ENCODE results near the gene NOX4. TPM values are rescaled to one million over a fixed set of nuclear protein-coding genes. Genes with fewer than 3 reads are reported as not detected.

NOX4 gene
- not detected for total RNA-seq

DNA sequence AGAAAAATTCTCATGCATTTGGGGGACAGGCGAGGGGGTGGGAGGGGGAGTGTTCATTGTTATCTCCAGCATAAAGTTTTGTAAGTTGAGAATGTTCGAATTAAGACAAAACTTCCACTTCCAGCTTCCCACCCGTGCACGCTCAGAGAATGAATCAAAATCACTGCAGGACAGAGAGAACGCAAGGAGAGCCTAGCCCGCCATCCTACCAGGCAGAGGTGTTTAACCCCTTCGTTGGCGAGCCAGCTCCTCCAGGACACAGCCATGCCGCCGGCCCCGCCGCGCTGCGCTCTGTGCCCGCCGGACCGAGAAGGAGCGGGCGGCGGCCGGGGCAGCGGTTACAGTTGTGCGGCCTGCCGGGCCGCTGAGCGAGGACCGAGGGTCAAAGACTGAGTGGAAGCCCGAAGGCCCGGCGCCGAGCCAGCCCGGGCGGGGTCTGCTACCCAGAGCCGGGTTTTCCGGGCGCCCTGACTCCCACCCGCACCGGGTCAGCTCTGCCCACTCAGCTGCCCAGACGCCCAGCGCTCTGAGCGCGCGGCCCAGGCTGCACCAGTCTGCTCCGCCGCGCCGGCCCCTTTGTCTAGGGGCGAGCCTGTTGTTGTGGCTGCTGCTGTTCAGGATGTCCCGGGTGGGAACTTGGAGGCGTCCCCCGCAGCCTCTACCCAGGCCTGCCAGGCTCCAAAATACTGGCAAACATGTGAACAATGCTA is at the start of gene NOX4:
Gene NOX4 (minus strand): TSS at position 395 of the 710 bp plus-strand sequence. CDS start 129 bp downstream, at position 266.
- DNase-seq = no peak
- H3K27me3 Mint-ChIP-seq = peaks cover 14% of the 10 kb centered on the region
- intact Hi-C loops (cut with micrococcal nuclease) = no loop called here
- H3K36me3 Mint-ChIP-seq = no peaks in the 10 kb centered on the region
- H3K9me3 Mint-ChIP-seq = no peaks in the 10 kb centered on the region
- H3K27ac Mint-ChIP-seq = no peak within 1 kb of the TSS
- POLR2A ChIA-PET = no interaction called here
- no peak within 1 kb of the TSS for H3K4me3 Mint-ChIP-seq
- CTCF ChIA-PET = no interaction called here
- no peaks in the 10 kb centered on the region for H3K4me1 Mint-ChIP-seq (ENCODE audit: low read depth)

- no peak for DNase-seq
- peaks cover 5% of the 10 kb centered on the region for H3K9me3 Mint-ChIP-seq
- intact Hi-C loops (cut with micrococcal nuclease) = no loop called here
Observed at GRCh38 chr11:89540826-89541225, 49.7 kb upstream of the NOX4 start.

DNA sequence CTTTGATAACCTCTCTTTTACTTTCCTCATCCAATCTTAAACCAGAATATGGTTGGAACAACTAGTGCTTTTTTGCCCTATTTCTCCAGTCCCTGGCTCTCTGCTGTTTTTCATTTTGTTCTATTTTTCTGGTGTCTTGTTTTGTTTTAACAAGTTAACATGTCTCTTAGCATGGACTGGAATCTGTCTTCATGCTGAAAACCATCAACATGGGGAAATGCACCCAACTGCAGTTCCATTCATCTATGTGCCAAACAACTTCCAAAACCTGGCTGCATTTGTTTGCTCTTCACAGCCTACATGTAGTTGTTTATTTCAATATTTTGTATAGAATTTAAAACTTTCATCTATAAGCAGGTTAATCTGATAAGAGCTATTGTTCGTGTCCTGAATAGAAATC is 46.8 kb upstream of the NOX4 start:
- POLR2A ChIA-PET = no interaction called here
- CTCF ChIA-PET = no interaction called here
- Mint-ChIP-seq H3K27me3 (no peaks in the 10 kb centered on the region), H3K27ac (no peak overlapping the region), H3K9me3 (peaks cover 7% of the 10 kb centered on the region), H3K4me1 (ENCODE audit: low read depth) (no peaks in the 10 kb centered on the region), H3K4me3 (no peak overlapping the region), H3K36me3 (no peaks in the 10 kb centered on the region)
- DNase-seq = no peak
- intact Hi-C loops (cut with micrococcal nuclease) = no loop called here

More at GRCh38 chr11:89540826-89541225, 49.7 kb upstream of the NOX4 start:
- Mint-ChIP-seq H3K27me3 (no peaks in the 10 kb centered on the region), H3K36me3 (no peaks in the 10 kb centered on the region), H3K4me1 (ENCODE audit: low read depth) (no peaks in the 10 kb centered on the region), H3K4me3 (no peak overlapping the region), H3K27ac (no peak overlapping the region)
- CTCF ChIA-PET = no interaction called here
- POLR2A ChIA-PET = no interaction called here

GRCh38 chr11:89536926-89537325 is 45.8 kb upstream of the NOX4 start:
- CTCF ChIA-PET = no interaction called here
- H3K9me3 Mint-ChIP-seq = peaks cover 7% of the 10 kb centered on the region

GRCh38 chr11:89535221-89535620 is 44.0 kb upstream of the NOX4 start:
- CTCF ChIA-PET = no interaction called here
- no peaks in the 10 kb centered on the region for H3K36me3 Mint-ChIP-seq
- POLR2A ChIA-PET = no interaction called here
- intact Hi-C loops (cut with micrococcal nuclease) = no loop called here
- H3K9me3 Mint-ChIP-seq = peaks cover 7% of the 10 kb centered on the region
- no peaks in the 10 kb centered on the region for H3K27me3 Mint-ChIP-seq
- no peak overlapping the region for H3K27ac Mint-ChIP-seq
- no peaks in the 10 kb centered on the region for H3K4me1 Mint-ChIP-seq (ENCODE audit: low read depth)
- no peak overlapping the region for H3K4me3 Mint-ChIP-seq
- no peak for DNase-seq

More at GRCh38 chr11:89536926-89537325, 45.8 kb upstream of the NOX4 start:
- H3K4me1 Mint-ChIP-seq (ENCODE audit: low read depth) = no peaks in the 10 kb centered on the region
- no peak overlapping the region for H3K4me3 Mint-ChIP-seq
- intact Hi-C loops (cut with micrococcal nuclease) = no loop called here
- H3K36me3 Mint-ChIP-seq = no peaks in the 10 kb centered on the region
- H3K27ac Mint-ChIP-seq = no peak overlapping the region
- no peaks in the 10 kb centered on the region for H3K27me3 Mint-ChIP-seq
- DNase-seq = no peak
- POLR2A ChIA-PET = no interaction called here

- Mint-ChIP-seq H3K27ac (no peak overlapping the region), H3K36me3 (no peaks in the 10 kb centered on the region), H3K9me3 (peaks cover 2% of the 10 kb centered on the region), H3K4me3 (no peak overlapping the region), H3K4me1 (ENCODE audit: low read depth) (no peaks in the 10 kb centered on the region), H3K27me3 (no peaks in the 10 kb centered on the region)
- POLR2A ChIA-PET = no interaction called here
- DNase-seq = no peak
- CTCF ChIA-PET = no interaction called here
- intact Hi-C loops (cut with micrococcal nuclease) = no loop called here
Observed at GRCh38 chr11:89529626-89530380, 38.6 kb upstream of the NOX4 start.

DNA sequence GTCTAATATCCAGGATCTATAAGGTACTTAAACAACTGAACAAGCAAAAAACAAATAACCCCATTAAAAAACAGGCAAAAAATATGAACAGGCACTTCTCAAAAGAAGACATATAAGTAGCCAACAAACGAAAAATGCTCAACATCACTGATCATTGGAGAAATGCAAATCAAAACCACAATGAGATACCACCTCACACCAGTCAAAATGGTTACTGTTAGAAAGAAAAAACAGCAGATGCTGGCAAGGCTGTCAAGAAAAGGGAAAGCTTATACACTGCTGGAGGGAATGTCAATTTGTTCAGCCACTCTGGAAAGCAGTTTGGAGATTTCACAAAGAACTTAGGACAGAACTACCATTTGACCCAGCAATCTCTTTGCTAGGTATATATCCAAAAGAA is 30.6 kb upstream of the NOX4 start:
- Mint-ChIP-seq H3K4me3 (no peak overlapping the region), H3K27me3 (no peaks in the 10 kb centered on the region), H3K9me3 (no peaks in the 10 kb centered on the region), H3K27ac (no peak overlapping the region), H3K4me1 (ENCODE audit: low read depth) (no peaks in the 10 kb centered on the region), H3K36me3 (no peaks in the 10 kb centered on the region)
- intact Hi-C loops (cut with micrococcal nuclease) = no loop called here
- no peak for DNase-seq
- POLR2A ChIA-PET = no interaction called here
- CTCF ChIA-PET = no interaction called here

DNA sequence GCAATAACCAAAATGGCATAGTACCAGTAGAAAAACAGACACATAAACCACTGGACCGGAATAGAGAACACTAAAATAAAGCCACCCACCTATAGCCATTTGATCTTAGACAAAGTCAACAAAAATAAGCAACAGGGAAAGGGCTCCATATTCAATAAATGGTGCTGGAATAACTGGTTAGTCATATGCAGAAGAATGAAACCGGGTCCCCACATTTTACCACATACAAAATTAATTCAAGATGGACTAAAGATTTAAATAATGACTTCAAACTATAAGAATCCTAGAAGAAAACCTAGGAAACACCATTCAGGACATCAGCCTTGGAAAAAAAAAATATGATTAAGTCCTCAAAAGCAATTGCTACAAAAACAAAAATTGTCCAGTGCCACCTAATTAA is 30.1 kb upstream of the NOX4 start:
- intact Hi-C loops (cut with micrococcal nuclease) = no loop called here
- Mint-ChIP-seq H3K27me3 (no peaks in the 10 kb centered on the region), H3K4me3 (no peak overlapping the region), H3K4me1 (ENCODE audit: low read depth) (no peaks in the 10 kb centered on the region), H3K36me3 (no peaks in the 10 kb centered on the region), H3K27ac (no peak overlapping the region), H3K9me3 (no peaks in the 10 kb centered on the region)
- DNase-seq = no peak
- CTCF ChIA-PET = no interaction called here
- POLR2A ChIA-PET = no interaction called here

GRCh38 chr11:89516496-89516895 is 25.3 kb upstream of the NOX4 start:
- no peak overlapping the region for H3K27ac Mint-ChIP-seq
- peaks cover 10% of the 10 kb centered on the region for H3K9me3 Mint-ChIP-seq
- H3K27me3 Mint-ChIP-seq = no peaks in the 10 kb centered on the region
- no peaks in the 10 kb centered on the region for H3K36me3 Mint-ChIP-seq
- no peak overlapping the region for H3K4me3 Mint-ChIP-seq
- ChIA-PET POLR2A (no interaction called here), CTCF (no interaction called here)
- intact Hi-C loops (cut with micrococcal nuclease) = no loop called here
- no peak for DNase-seq
- no peaks in the 10 kb centered on the region for H3K4me1 Mint-ChIP-seq (ENCODE audit: low read depth)

GRCh38 chr11:89508544-89508943 is 17.4 kb upstream of the NOX4 start:
- no peak for DNase-seq
- Mint-ChIP-seq H3K27me3 (no peaks in the 10 kb centered on the region), H3K9me3 (peaks cover 6% of the 10 kb centered on the region), H3K27ac (no peak overlapping the region), H3K36me3 (no peaks in the 10 kb centered on the region), H3K4me3 (no peak overlapping the region), H3K4me1 (ENCODE audit: low read depth) (no peaks in the 10 kb centered on the region)
- CTCF ChIA-PET = no interaction called here
- intact Hi-C loops (cut with micrococcal nuclease) = no loop called here
- POLR2A ChIA-PET = no interaction called here

DNA sequence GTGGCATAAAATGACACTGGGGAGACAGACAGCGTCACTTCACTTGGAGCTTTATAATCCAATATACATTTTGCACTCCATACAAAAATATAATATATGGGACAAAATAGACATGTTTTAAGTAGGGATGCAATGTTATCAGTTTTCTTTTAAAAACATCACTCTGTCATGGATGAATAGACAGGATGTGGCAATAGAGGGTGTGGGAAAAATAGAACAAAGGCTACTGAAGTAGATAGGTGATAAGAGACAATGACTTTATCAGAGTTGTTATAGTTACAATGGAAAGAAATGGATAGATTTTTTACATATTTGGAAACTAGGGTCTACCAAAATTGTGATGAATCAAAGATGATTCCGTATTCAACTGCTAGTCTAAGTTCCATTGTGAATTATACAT is 13.1 kb upstream of the NOX4 start:
- Mint-ChIP-seq H3K36me3 (no peaks in the 10 kb centered on the region), H3K27me3 (no peaks in the 10 kb centered on the region), H3K4me3 (no peak overlapping the region), H3K27ac (no peak overlapping the region), H3K4me1 (ENCODE audit: low read depth) (no peaks in the 10 kb centered on the region), H3K9me3 (peaks cover 4% of the 10 kb centered on the region)
- ChIA-PET POLR2A (no interaction called here), CTCF (no interaction called here)
- intact Hi-C loops (cut with micrococcal nuclease) = no loop called here
- DNase-seq = no peak

- no peak overlapping the region for H3K27ac Mint-ChIP-seq
- ChIA-PET CTCF (interaction anchor here (0.5 to 0.6 kb wide), 2 partner anchors 304 to 1087 kb away, joined by 3 read pairs; no protein-coding TSS in a partner anchor), POLR2A (no interaction called here)
- DNase-seq = no peak
- H3K27me3 Mint-ChIP-seq = no peaks in the 10 kb centered on the region
- H3K36me3 Mint-ChIP-seq = no peaks in the 10 kb centered on the region
- peaks cover 4% of the 10 kb centered on the region for H3K9me3 Mint-ChIP-seq
- H3K4me3 Mint-ChIP-seq = no peak overlapping the region
- intact Hi-C loops (cut with micrococcal nuclease) = no loop called here
- H3K4me1 Mint-ChIP-seq (ENCODE audit: low read depth) = no peaks in the 10 kb centered on the region
Observed at GRCh38 chr11:89503422-89503821, 12.2 kb upstream of the NOX4 start.

- Mint-ChIP-seq H3K4me1 (ENCODE audit: low read depth) (no peaks in the 10 kb centered on the region), H3K27me3 (no peaks in the 10 kb centered on the region), H3K27ac (no peak overlapping the region), H3K4me3 (no peak overlapping the region), H3K36me3 (no peaks in the 10 kb centered on the region), H3K9me3 (peaks cover 4% of the 10 kb centered on the region)
- intact Hi-C loops (cut with micrococcal nuclease) = no loop called here
- ChIA-PET CTCF (no interaction called here), POLR2A (no interaction called here)
- no peak for DNase-seq
Observed at GRCh38 chr11:89502301-89502700, 11.1 kb upstream of the NOX4 start.
